Measurements from ENCODE around the gene CCDC196.
"Not testable (repeated sequence)": the region's sequence is repeated elsewhere in the genome, so short reads cannot be mapped to it uniquely, and the experiment has no call there.

Gene CCDC196

GRCh38 chr14:66495218-66496098 lies 9.3 kb downstream of the CCDC196 start:
- peak; percentile 6 for DNase-seq (ENCODE audit: low read depth)

- no peak for DNase-seq (ENCODE audit: low read depth)
Observed at GRCh38 chr14:66496188-66496807, 10.1 kb downstream of the CCDC196 start.

GRCh38 chr14:66496911-66497310 lies 10.7 kb downstream of the CCDC196 start:
- DNase-seq (ENCODE audit: low read depth) = no peak

GRCh38 chr14:66498311-66498710 lies 12.1 kb downstream of the CCDC196 start:
- DNase-seq (ENCODE audit: low read depth) = no peak

- no peak for DNase-seq (ENCODE audit: low read depth)
Observed at GRCh38 chr14:66501592-66501991, 15.4 kb downstream of the CCDC196 start.

- DNase-seq (ENCODE audit: low read depth) = not testable (repeated sequence)
Observed at GRCh38 chr14:66502836-66503235, 16.7 kb downstream of the CCDC196 start.

- no peak for DNase-seq (ENCODE audit: low read depth)
Observed at GRCh38 chr14:66503532-66503931, 17.4 kb downstream of the CCDC196 start.

- DNase-seq (ENCODE audit: low read depth) = no peak
Observed at GRCh38 chr14:66507181-66507721, 21.1 kb downstream of the CCDC196 start.

- DNase-seq (ENCODE audit: low read depth) = peak; percentile 70
Observed at GRCh38 chr14:66507722-66508546, 21.8 kb downstream of the CCDC196 start, which contains the start of gene GPHN. GPHN (plus strand) TSS chr14:66508147.

- no peak for DNase-seq (ENCODE audit: low read depth)
Observed at GRCh38 chr14:66508547-66508845, 22.3 kb downstream of the CCDC196 start.

- peak; percentile 23 for DNase-seq (ENCODE audit: low read depth)
Observed at GRCh38 chr14:66508846-66509621, 22.9 kb downstream of the CCDC196 start.

GRCh38 chr14:66509874-66510273 lies 23.7 kb downstream of the CCDC196 start:
- no peak for DNase-seq (ENCODE audit: low read depth)

- DNase-seq (ENCODE audit: low read depth) = no peak
Observed at GRCh38 chr14:66511849-66512248, 25.7 kb downstream of the CCDC196 start.

- DNase-seq (ENCODE audit: low read depth) = no peak
Observed at GRCh38 chr14:66514213-66514612, 28.0 kb downstream of the CCDC196 start.

- no peak for DNase-seq (ENCODE audit: low read depth)
Observed at GRCh38 chr14:66530526-66530925, 44.4 kb downstream of the CCDC196 start.

- DNase-seq (ENCODE audit: low read depth) = no peak
Observed at GRCh38 chr14:66539034-66539433, 52.9 kb downstream of the CCDC196 start.

GRCh38 chr14:66540038-66540437 lies 53.9 kb downstream of the CCDC196 start:
- DNase-seq (ENCODE audit: low read depth) = no peak

- no peak for DNase-seq (ENCODE audit: low read depth)
Observed at GRCh38 chr14:66541627-66542026, 55.5 kb downstream of the CCDC196 start.

GRCh38 chr14:66543996-66544395 lies 57.8 kb downstream of the CCDC196 start:
- DNase-seq (ENCODE audit: low read depth) = no peak

GRCh38 chr14:66545191-66545590 lies 59.0 kb downstream of the CCDC196 start:
- not testable (repeated sequence) for DNase-seq (ENCODE audit: low read depth)

- not testable (repeated sequence) for DNase-seq (ENCODE audit: low read depth)
Observed at GRCh38 chr14:66545751-66546150, 59.6 kb downstream of the CCDC196 start.
